Adrenal gland (tissue), 12 donors: ENCODE data around the gene GRM3. TPM values are rescaled to one million over a fixed set of nuclear protein-coding genes. Genes with fewer than 3 reads are reported as not detected.

Source experiments
- DNase-seq, 7 donors: peaks; one replicate each; pipeline ENCODE4 v3.0.0-alpha.2; 2019 to 2020
- H3K27ac ChIP-seq, 5 donors: fragments of 200-600 bp; sonication (generic) in 4 of 5; 1 replicate in 3 of 5; 2 replicates in 2 of 5; pipeline versions ENCODE4 v1.5.1 to v1.8.0; 2016 to 2020; ENCODE audit warnings: mild to moderate bottlenecking in 1 of 5
- H3K27me3 ChIP-seq: fragments of 200-600 bp; 2 replicates; pipeline ENCODE4 v1.8.0; 2021
- H3K36me3 ChIP-seq, 2 donors: fragments of 200-600 bp; replicated peaks in 1 of 2; 1 replicate in 1 of 2; 2 replicates in 1 of 2; pipeline versions ENCODE4 v1.5.1 to v1.8.0; 2018 to 2022
- H3K4me1 ChIP-seq, 2 donors: fragments of 200-600 bp; replicated peaks in 1 of 2; 1 replicate in 1 of 2; 2 replicates in 1 of 2; pipeline versions ENCODE4 v1.5.1 to v1.8.0; 2018 to 2021
- H3K4me3 ChIP-seq, 4 donors: fragments of 200-600 bp; sonication (generic) in 3 of 4; one replicate each; pipeline ENCODE4 v1.5.1; 2016 to 2018
- H3K9me3 ChIP-seq, 3 donors: fragments of 200-600 bp; sonication (generic) in 1 of 3; replicated peaks in 1 of 3; 1 replicate in 2 of 3; 2 replicates in 1 of 3; pipeline versions ENCODE4 v1.5.1 to v1.8.0; 2016 to 2021
- CTCF ChIP-seq, 6 experiments: fragments of 450-650 bp in 4 of 6; fragments of 200-600 bp in 2 of 6; sonication (generic) in 1 of 6; IDR thresholded peaks; 1 replicate in 5 of 6; 2 replicates in 1 of 6; pipeline versions ENCODE4 v1.5.1 to v1.8.0; 2016 to 2021; ENCODE audit warnings: antibody characterized with exemption in 6 of 6, mild to moderate bottlenecking in 2 of 6, moderate library complexity in 1 of 6
- POLR2A ChIP-seq, 2 donors: fragments of 450-650 bp; IDR thresholded peaks; one replicate each; pipeline ENCODE4 v1.6.1; 2017; ENCODE audit warnings: antibody characterized with exemption in 2 of 2, mild to moderate bottlenecking in 2 of 2, moderate library complexity in 1 of 2
- WGBS, 4 donors: extraction: QIAGEN DNeasy Blood & Tissue Kit in 2 of 4; methylation state at CpG; one replicate each; pipeline versions ENCODE4 v1.1.5 to v1.1.7; 2013 to 2017; 5-methylcytosine and 5-hydroxymethylcytosine counted together
- intact Hi-C, 2 donors: fragments of 100-400 bp; cut with DNase I; formaldehyde crosslinking; loops; one replicate each; pipeline versions ENCODE4 v1.14.1 to v1.15.0; 2022 to 2023
- polyA plus RNA-seq, 3 donors: library from polyadenylated mRNA; stranded (reverse); fragments of 200-250 nt in 2 of 3; fragments of 350-450 nt in 1 of 3; fragmentation: Illumina TruSeq in 1 of 3; extraction: RNeasy Lipid Tissue Mini Kit (QIAGEN cat#74804) in 1 of 3; gene quantifications; one replicate each; pipeline ENCODE4 v1.2.3, GENCODE V29; 2013 to 2014
- total RNA-seq, 9 donors: library from RNA; depleted of rRNA in 4 of 9; stranded (reverse); fragments of >200 nt in 4 of 9; fragments of 120-200 nt in 1 of 9; fragmentation: NEBNext Ultra II Directional in 1 of 9; extraction: Animal tissue kit (Norgen Biotek cat#: 25700) in 1 of 9; gene quantifications; one replicate each; pipeline versions ENCODE4 v1.1.0 to v1.2.4, GENCODE V29; 2013 to 2023
- donor health status: healthy with polysubstance abuse.
- donor health status: Bipolar disorder and iron deficiency.
- donor health status: DM: yes; HTN: yes; CAD: no.
- donor health status: DM: no; HTN: no; CAD: no.
- donor health status: DM: no; HTN: no; CAD: no.
- donor health status: DM: yes; HTN: yes; CAD: no.

The GRM3 gene
- total and polyA plus RNA-seq, 12 donors: 0.30 to 5.1 (median 1.8) TPM

GRCh38 chr7:86775203-86775602 lies 131.5 kb downstream of the GRM3 start:
- no peak for DNase-seq
- TF ChIP-seq POLR2A (IDR thresholded peaks at IDR 0.05): no peak
- TF ChIP-seq CTCF (IDR thresholded peaks at IDR 0.05): no peak
- Histone ChIP-seq H3K27me3 (no peaks in the 10 kb centered on the region), H3K4me3 (no peak overlapping the region), H3K27ac (no peak overlapping the region), H3K9me3 (no peaks in the 10 kb centered on the region), H3K4me1 (no peaks in the 10 kb centered on the region), H3K36me3 (no peaks in the 10 kb centered on the region)
- intact Hi-C loops: no loop called here

DNA sequence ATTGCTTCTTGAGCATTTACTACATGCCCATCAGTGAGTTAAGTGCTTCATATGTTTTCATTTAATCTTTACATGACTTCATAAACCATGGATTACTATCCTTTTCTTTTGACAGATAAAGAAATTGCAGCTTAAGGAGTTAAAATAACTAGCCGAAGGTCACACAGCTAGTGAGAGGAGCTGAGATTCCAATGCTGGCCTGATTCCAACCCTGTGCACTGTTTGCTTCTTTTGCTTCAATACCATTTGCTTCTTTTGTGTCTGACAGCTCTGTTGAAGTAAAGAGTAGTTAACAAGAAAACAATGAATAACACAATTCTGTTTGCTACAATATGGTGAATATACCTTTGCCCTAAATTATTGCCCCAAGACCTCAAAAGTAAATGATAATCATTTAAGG lies 132.4 kb downstream of the GRM3 start:
- no peaks in the 10 kb centered on the region for H3K36me3 ChIP-seq
- WGBS, 4 donors: 9 to 26% (median 25%) methylated on average over 1 of the region's 1 CpG
- DNase-seq: peak in 4 of 7 donors; percentile 10 to 38 (median 35)
- no peaks in the 10 kb centered on the region for H3K27me3 ChIP-seq
- no peaks in the 10 kb centered on the region for H3K9me3 ChIP-seq
- no peak overlapping the region for H3K27ac ChIP-seq
- intact Hi-C loops: no loop called here
- TF ChIP-seq POLR2A (IDR thresholded peaks at IDR 0.05) (no peak), CTCF (IDR thresholded peaks at IDR 0.05) (no peak)
- no peaks in the 10 kb centered on the region for H3K4me1 ChIP-seq
- H3K4me3 ChIP-seq: no peak overlapping the region

DNA sequence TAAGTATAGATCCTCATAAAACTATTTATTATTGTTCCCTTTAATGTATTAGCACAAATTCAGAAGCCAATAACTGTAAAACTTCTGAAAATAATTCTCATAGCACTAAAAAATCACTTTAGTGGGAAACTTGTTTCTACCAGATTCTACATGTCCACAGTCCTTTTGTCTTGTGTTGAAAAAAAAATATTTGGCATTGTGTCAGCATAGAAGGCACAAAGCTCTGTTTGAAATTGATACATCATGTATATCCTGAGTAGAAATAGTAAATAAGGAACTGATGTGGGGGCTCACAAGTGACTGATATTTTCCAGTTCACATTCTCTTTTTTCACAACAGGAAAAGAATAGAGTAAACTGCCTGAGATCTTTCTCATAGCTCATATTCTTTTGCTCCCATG lies 134.6 kb downstream of the GRM3 start:
- no peak overlapping the region for H3K27ac ChIP-seq
- H3K27me3 ChIP-seq: no peaks in the 10 kb centered on the region
- H3K36me3 ChIP-seq: no peaks in the 10 kb centered on the region
- no peak overlapping the region for H3K4me3 ChIP-seq
- intact Hi-C loops: no loop called here
- H3K9me3 ChIP-seq: no peaks in the 10 kb centered on the region
- no peaks in the 10 kb centered on the region for H3K4me1 ChIP-seq
- no peak for DNase-seq
- TF ChIP-seq POLR2A (IDR thresholded peaks at IDR 0.05) (no peak), CTCF (IDR thresholded peaks at IDR 0.05) (no peak)

- no peak overlapping the region for H3K27ac ChIP-seq
- WGBS, 4 donors: 50 to 62% (median 56%) methylated on average over 2 of the region's 2 CpGs
- TF ChIP-seq POLR2A (IDR thresholded peaks at IDR 0.05): no peak
- TF ChIP-seq CTCF (IDR thresholded peaks at IDR 0.05): no peak
- intact Hi-C loops: no loop called here
- H3K36me3 ChIP-seq: no peaks in the 10 kb centered on the region
- no peak overlapping the region for H3K4me3 ChIP-seq
- DNase-seq: no peak
- H3K9me3 ChIP-seq: no peaks in the 10 kb centered on the region
- H3K27me3 ChIP-seq: no peaks in the 10 kb centered on the region
- H3K4me1 ChIP-seq: no peaks in the 10 kb centered on the region
Observed at GRCh38 chr7:86784765-86785164, 141.1 kb downstream of the GRM3 start.
